GM18526 (cell line): Measurements from ENCODE around the gene ADK.

Experiments
- POLR2A ChIP-seq: IDR thresholded peaks from 3 replicates; pipeline ENCODE4 v1.6.1; 2011; ENCODE audit not compliant: insufficient read length; ENCODE audit errors: extremely low read depth

Gene ADK

GRCh38 chr10:74388801-74389200 lies 237.8 kb downstream of the ADK start:
- TF ChIP-seq POLR2A, result no peak

GRCh38 chr10:74391786-74392185 lies 240.8 kb downstream of the ADK start:
- TF ChIP-seq POLR2A, result no peak

GRCh38 chr10:74394416-74394969 lies 243.5 kb downstream of the ADK start:
- TF ChIP-seq POLR2A, result no peak

GRCh38 chr10:74400186-74400585 lies 249.2 kb downstream of the ADK start:
- no peak for TF ChIP-seq POLR2A

- no peak for TF ChIP-seq POLR2A
These were observed 255.0 kb downstream of the ADK start for GRCh38 chr10:74406006-74406405.

GRCh38 chr10:74415146-74415839 lies 264.3 kb downstream of the ADK start:
- no peak for TF ChIP-seq POLR2A

- no peak for TF ChIP-seq POLR2A
These were observed 266.4 kb downstream of the ADK start for GRCh38 chr10:74417397-74417796.

- no peak for TF ChIP-seq POLR2A
These were observed 267.4 kb downstream of the ADK start for GRCh38 chr10:74418285-74418872.

GRCh38 chr10:74419491-74419951 lies 268.5 kb downstream of the ADK start:
- no peak for TF ChIP-seq POLR2A

- TF ChIP-seq POLR2A, result no peak
These were observed 268.9 kb downstream of the ADK start for GRCh38 chr10:74419958-74420375.

- no peak for TF ChIP-seq POLR2A
These were observed 273.5 kb downstream of the ADK start for GRCh38 chr10:74424565-74424964.

GRCh38 chr10:74425456-74426001 lies 274.5 kb downstream of the ADK start:
- TF ChIP-seq POLR2A, result no peak

GRCh38 chr10:74431816-74432215 lies 280.8 kb downstream of the ADK start:
- no peak for TF ChIP-seq POLR2A

GRCh38 chr10:74432841-74433594 lies 282.0 kb downstream of the ADK start:
- TF ChIP-seq POLR2A, result no peak

GRCh38 chr10:74433595-74433956 lies 282.6 kb downstream of the ADK start:
- TF ChIP-seq POLR2A, result no peak

GRCh38 chr10:74433993-74434392 lies 283.0 kb downstream of the ADK start:
- no peak for TF ChIP-seq POLR2A
